Stimulated activated CD8-positive, alpha-beta memory T cell treated with anti-CD3 and anti-CD28 coated beads, Interleukin-7, amount 100 ng/mL, for 24 hours (primary cell): ENCODE data around the gene RAD51B.
"Not testable (repeated sequence)": the region's sequence is repeated elsewhere in the genome, so short reads cannot be mapped to it uniquely, and the experiment has no call there.

Experiments
- DNase-seq: peaks from one replicate; pipeline ENCODE4 v3.0.0-alpha.2; 2020; ENCODE audit warnings: low read depth

RAD51B gene

DNA sequence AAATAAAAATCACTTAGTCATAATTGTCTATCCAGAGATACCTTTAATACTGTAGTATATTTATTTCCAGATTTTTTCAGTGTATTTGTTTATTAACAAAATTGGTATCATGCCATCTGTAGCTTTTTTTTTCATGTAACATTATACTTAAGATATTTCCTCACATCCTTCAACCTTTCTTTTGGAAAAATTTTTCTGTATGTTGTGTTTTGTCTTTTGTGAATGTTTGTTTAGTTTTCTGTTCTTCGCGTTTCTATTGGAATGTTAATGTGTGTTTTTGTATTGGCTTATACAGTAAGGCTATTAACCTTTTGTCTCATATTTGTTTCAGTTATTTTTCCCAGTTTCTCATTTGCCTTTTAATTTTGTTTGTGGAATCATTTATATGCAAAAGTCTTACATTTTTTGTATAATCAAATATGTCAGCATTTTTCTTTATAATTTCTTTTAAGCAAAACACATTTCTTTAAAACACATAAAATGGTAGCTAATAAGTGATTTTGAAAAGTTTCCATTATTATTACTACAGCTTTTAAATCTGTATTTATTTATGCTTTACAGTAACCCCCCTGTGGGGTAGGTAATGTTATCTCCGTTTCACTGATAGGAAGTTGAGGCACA is 433.7 kb downstream of the RAD51B start:
- DNase-seq = no peak

DNA sequence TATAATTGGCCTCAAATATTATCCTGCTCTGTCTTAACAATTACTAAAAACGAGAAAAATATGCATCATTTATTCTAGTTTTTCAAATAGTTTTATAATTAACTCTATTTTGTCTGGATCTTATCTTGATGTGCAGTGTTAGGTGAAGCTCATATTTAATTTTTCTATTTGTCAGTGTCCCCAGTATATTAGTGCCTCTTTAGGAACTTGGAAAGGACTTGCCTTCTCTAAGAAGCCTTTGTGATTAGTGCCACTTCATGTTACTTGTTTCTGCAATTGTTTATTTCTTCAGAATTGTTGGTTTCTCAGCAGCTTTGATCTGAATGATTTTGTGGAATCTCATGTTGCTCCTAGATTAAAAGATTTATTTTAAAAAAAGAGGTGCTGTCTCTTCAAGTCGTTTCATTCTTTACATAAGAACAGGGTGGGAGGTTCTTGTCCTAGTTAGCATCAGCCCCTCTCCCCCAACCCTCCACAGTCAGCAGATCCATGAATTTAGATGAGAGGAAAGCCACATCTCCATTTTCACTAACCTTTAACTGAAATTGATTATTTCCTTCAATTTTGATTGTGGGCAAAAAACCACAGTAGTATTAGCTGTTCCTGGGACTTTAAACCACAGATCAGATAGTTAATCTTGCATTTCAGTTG is 434.4 kb downstream of the RAD51B start:
- no peak for DNase-seq

DNA sequence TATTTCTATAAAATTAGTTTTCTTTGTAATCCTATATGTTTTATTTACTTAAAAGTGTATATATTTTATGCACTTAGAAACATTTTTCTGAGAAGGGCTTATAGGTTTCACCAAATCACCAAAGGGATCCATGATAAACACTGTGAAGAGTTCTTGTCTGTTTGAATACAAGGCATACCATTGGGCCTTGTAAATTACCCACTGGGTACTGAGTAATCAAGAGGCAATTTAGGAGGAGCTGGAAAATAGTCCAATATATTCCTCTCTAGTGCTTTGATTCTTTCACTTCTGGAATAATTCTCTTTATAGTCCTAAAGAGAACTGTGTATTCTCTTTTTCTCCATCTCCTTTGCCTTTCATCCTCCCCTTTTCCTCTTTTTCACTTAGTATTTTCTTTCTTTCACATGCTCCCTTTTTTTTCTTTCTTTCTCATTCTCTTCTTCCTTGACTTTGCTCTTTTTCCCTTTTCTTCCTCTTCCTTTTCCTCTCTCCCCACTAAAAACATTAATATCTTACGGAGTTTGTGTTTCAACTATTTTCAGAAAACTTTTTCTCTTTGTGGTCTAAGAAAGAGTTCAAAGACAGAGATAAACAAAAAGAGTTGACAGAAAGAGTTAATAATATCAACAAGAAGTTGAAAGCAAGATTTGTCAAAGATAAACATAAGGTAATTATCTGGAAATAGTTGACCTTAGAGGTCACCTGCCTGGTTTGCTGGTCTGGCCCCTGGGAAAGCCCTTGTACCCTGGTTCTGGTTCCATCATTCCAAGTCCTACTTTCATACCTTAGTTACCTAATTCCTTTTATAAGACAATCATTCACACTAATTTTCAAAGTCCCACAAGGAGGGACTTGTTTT is 435.3 kb downstream of the RAD51B start:
- DNase-seq = no peak

DNA sequence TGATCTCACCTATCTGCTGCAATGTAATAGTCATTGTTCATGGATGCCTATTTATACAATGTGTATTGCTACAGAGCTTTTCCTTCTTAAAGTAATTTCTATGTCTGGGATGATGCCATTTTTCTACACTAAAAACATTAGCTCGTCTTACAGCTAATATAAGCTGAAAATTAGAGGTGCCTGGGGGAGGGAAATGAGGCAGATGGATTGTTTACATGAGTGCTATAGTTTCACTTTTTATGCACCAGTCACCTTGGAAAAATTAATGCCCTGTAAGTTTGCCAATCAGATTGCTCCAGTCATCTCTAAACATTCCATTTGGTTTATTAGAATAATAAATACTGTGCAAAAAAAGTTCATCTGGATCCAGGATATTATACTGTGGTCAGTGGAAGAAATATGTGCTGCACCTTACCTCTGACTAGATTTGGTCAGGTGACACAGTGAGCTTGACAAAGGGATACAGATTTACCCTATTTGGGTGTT is 436.2 kb downstream of the RAD51B start:
- no peak for DNase-seq

DNA sequence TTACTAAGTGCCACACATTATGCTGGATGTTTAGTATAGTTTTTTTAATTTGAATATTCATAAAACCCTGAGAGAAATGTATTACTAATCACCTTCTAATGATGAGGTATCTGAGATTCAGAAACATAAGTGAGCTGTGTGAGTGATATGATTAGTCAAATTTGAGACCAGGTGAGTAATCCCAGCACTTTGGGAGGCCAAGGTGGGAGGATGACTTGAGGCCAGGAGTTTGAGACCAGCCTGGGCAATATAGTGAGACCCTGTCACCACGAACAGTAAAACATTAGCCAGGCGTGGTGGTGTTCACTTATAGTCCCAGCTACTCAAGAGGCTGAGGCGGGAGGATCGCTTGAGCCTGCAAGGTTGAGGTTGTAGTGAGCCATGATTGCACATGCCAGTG is 438.4 kb downstream of the RAD51B start:
- no peak for DNase-seq

DNA sequence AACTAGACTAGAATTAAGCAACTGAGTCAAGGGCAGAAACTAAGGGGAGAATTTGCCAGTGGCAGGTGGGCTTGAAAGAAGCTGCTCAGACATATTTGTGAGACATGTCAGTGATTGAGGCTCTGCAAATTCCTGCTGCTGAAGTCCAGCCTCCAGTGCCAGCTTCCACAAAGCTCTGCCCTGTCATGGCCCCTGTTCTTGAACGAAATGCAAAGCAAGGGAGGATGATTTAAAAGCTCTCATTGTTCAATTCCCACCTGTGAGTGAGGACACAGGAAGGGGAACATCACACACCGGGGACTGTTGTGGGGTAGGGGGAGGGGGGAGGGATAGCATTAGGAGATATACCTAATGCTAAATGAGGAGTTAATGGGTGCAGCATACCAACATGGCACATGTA is 439.4 kb downstream of the RAD51B start:
- not testable (repeated sequence) for DNase-seq

DNA sequence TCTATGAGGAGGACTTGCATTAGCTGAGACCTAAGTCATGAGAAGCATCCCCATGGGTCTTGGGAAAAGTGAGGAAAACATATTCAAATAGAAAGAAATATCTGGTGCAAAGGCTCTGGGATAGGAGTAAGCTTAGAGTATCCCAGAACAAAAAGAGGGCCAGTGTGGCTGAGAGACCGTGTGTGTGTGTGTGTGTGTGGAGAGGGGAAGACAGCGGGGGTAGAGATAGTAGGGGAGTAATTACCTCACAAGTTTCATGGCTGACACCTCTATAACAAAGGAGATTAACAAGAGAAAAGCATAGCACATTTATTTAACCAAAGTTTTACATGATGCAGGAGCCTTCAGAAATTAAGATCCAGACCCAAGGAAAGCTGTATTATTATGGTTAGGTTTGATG is 440.5 kb downstream of the RAD51B start:
- no peak for DNase-seq

DNA sequence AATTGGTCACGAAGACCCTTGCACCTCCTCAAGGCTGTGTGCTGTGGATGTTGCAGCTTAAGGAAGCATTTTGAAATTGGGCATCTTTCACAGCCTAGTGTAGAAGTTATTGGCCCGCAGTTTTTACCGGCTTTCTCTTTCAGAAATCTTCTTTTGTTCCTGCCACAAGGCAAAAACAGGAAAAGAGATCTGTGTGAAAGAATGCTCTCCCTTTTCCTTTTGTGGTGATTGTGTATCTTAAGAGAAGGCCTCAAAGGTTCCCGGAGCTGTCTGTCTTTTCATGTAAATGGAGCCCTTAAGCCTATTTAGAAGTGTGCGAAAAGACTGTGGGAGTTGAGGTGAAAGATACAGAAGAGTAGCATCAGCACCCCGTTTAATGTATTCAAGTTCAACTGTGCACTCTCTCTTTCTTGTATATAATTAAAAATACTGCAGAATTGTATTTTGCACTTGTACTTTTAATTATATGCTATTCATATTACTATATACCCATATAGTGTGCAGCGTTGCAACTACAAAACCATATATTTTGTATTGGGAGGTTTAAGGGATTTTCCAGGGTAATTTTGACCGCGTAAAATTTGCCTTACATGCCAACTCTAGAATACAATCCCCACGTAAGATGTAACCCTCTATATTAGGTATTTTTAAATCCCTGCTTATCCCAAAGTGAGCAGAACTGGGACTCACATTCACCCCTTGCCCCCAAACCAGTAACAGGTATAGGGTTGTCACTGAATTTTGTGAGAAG is 441.7 kb downstream of the RAD51B start:
- DNase-seq = no peak

DNA sequence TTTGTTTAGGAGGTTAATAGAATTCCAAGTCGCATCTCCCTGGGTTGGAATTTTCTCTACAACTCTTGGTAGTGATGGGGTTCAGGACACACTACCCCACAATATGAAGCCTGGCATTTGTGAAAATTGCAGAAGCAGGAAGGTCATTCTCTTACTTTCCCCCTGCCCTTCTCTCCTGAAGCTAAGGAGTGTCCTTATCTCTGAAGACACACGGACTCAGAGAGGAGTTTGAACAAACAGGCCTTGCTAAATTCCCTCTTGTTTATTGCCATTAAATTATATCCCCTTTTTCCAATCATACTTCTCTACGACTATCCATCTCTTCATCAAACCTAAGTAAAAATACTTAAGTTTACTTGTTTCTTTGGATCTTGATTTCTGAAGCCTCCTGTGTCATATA is 443.0 kb downstream of the RAD51B start:
- DNase-seq = no peak

DNA sequence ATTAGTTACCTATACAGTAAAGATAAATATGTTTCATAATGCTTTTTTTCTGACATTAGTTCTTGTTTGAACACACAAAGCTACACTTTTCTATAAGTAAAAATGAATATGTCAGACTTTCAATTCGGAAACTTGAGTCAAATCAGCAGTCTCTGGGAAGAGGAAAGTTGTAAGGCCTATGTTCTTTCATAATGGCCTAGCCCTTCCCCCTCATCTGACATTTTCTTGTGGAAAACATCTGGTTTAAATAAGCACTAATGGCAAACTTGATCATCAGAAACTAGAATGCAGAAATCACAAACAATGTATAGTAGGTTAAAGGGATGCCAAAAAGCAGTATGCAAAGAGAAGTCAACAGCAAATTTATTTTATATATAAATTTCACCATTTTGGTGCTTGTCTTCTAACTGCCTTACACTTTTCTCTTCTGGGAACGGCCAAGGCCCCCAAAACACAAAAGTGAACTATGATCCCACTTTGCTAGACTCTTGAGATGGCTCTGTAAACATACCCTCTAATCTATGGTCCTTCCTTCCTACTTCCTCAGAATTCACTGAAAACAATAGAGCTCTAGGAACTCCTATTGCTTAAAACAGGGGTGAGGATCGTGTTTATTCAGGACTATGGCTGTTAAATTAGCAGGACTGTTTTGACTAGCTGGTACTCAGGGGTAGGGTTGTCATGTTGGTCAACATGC is 444.1 kb downstream of the RAD51B start:
- no peak for DNase-seq

DNA sequence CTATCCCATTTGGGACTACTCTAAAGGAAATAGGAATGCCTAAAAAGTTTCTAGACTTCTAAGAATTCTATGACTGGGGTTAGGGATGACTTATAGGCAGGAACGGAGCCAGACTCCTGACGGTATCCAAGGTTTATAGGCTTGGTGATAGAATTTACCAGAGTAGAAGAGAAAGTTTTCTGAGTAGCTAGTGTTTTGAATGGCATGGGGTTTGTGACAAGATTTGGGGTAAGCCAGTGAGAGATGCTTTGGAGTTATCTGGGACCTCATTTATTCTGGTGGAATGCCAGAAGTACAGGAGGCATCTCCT is 444.6 kb downstream of the RAD51B start:
- DNase-seq = no peak

DNA sequence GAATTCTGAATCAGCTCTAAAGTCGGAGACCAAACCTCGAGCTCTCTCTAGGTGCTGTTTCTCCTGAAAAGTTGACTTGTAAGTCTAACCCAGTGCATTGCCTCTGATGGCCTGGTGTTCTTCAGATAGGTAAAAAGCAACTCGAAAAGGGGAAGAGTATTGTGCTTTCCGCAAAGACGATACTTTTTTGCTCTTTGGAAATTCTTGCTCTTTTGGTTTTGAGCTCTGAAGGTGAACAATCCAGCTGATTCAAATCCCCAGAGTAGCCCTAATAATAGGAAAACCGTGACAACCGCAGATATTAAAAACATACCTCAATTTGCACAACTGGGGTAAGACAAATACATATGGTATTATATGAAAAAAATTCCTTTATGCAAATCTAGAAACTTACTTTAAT is 447.4 kb downstream of the RAD51B start:
- DNase-seq = no peak

DNA sequence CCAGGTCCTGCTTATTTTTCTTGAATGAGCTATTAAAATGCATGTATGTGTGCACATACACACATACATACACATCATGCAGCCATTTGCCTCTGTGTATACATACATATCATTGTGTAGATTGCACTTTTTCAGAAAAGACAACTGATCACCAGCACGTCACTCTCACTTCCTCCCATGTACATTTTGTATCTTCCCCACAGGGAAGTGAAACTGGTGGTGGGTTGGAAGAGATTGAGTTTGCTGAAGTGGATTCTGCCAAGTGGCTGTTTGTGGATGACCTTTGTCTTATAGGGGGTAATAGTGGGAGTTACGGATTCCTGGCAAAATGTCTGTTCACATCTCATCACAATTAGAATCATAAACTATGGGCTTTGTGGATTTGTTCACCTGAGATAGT is 448.6 kb downstream of the RAD51B start:
- DNase-seq = no peak

DNA sequence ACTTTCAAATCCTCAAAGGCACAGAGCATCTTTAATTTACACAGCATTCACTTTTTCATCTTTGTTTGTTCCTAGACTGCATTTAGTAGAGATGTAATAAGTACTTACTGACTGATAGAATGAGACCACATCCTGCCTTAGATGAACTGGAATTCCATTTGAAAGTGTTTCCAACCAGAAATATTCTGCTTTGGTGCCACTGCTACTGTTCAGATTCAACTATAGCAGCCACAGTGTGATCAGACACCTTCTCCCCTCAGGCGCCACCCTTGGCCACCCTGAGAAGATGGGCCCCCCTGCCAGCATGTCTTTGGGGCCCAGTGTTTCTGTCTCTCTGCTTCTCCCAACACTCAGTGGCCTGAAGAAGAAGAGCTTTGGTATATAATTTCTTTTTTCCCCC is 449.1 kb downstream of the RAD51B start:
- DNase-seq = no peak

DNA sequence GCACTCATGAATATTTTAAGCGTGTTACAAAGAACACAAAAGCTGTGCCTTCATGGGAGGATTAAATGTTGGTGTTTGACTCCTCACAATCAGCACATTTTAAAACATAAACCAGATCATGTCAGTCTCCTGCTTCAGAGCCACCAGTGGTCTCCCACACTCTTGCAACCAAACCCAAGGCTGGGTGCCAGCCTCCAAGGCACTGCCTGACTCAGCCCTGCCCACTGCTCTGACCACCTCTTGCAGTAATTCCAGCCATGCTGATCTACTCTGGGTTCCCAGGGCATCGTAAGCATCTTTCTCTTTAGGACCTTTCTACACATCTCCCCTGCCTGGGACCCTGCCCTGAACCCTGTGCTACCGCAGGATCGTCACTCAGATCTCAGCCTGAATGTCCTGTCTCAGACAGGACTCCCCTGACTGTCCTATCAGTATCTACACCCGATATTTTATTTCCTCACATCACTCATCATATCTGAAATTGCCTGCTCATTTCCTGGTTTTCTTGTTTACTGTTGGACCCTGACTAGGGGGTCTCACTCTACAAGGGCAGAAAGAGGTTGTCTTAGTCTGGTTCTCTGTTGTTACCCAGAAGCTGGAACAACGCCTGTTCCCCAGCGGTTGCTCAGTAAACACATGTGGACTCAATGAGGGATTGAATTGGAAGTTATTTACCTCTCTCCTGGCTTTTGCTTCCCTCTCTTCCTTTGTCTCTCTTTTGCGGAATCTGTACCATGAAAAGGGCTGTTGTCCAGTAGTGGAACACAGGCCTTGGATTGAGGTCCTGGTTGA is 449.8 kb downstream of the RAD51B start:
- no peak for DNase-seq

DNA sequence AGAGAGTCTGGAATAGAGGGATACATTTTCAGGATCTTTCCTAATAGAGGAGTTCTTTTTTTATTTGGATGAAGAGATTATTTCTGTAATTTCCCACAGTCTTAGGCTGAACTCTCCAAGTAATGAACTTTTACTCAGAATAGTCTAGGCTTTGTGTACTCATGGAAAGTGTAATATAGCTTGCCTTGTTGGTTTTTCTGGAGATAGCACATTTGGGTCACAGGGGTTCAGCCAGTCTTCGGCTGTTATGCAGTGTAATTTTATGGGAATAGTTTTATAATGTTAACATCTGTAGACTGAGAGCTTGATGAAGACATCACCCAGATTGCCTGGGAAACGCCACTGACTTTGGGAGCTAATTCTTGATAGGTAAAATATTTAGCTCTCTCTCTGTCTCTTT is 450.8 kb downstream of the RAD51B start:
- no peak for DNase-seq

DNA sequence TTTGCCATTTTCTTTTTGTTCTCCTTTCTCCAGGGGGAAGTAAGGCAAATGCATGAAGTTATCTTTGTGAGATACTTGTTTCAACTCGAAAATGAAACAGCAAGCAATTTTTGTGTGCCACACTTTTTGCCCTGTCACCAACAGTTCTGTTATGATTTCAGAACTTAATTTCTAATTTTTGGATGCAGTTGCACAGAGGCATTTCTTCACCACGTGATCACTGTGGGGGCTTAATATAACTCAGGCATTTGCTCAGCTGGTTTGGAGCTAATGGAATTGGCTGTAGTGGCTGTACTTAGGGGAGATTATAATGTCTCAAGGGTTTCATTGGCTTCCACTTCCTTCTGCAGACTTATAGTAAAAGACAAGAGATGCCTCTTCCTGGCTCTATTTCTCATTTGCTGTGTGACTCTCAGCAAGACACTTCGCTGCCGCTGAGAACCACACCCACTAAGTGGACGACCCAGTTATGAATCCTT is 452.4 kb downstream of the RAD51B start:
- no peak for DNase-seq

DNA sequence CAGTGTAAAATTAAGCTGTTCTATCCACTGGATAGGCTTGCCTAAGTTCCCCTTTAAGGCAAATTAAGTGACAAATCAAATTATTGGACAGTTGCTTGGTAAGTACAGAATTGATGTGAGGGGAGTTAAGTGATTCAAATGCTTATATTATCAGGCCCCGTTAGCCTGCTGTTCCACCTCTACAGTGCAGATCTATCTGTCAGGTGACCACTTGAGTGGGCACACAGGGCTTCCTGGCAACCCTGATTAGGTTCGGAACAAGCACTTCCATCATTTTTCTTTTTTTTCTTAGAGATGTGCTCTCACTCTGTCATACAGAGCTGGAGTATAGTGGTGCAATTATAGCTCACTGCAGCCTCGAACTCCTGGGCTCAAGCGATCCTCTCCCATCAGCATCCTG is 453.8 kb downstream of the RAD51B start:
- DNase-seq = no peak

DNA sequence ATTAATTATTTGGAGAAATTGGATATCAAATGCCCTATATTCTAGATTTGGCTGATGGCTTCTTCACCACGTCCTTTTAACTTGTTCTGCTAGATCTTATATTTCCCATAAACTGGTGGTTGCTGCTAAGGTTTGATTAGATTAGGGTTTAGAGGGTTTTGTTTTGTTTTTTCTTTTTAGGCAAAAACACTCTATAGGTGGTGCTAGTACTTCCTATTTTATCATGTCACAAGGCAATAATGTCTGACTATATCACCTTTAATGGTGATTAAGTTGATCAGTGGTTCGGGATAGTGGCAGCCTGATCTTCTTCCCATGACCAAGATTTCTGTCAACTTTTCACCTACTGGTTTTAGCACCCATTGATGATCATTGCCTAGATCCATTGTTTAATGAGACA is 455.1 kb downstream of the RAD51B start:
- no peak for DNase-seq

DNA sequence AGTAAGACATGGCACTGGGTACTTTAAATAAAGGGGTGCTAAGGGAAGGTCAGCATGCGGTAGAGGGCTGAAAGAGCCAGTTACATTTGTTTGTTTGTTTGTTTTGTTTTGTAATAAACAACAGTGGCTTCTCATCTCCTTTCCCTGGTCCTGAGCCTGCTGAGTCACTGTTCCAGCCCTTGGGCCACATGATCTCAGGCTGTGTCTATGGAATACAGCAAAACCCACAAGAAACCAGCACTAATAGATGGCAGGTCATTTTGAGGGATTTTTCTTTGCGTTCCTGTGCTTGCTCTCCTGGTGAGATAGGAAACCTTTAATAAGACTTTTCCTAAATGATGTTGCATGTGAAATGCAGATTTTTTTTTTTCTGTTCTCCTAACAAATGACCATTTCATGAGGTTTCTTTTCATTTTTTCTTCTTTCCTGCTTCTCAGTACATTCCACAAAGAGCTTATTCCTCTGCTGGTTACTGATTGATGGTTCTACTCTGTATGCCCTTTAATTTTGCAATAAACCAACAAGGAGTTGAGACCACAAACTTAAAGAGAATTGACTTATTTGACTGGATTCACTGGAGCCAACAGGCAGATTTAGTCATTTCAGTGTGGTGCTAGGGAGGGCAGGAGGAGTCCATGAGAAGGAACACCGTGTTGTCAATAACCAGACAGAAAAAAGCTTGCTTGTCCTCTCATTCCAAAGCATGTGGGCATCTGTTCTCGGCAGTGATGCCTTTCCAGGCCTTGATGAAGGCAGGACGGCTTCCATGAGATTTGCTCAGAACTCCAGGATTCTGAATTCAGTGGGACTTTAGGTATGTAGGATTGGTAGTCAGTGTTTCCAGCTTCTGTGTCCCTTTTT is 459.2 kb downstream of the RAD51B start:
- DNase-seq = no peak
